ENCODE results near the gene GPRIN3.

The GPRIN3 gene

GRCh38 chr4:89245459-89245858 lies 62.1 kb downstream of the GPRIN3 start:
- FAIRE-seq (peak; percentile 86), DNase-seq (ENCODE audit: insufficient read length, low spot score) (no peak)
- no peak for TF ChIP-seq CTCF (IDR thresholded peaks at IDR 0.05; ENCODE audit: insufficient read depth, missing control alignments)

GRCh38 chr4:89243733-89244252 lies 63.8 kb downstream of the GPRIN3 start:
- no peak for TF ChIP-seq CTCF (IDR thresholded peaks at IDR 0.05; ENCODE audit: insufficient read depth, missing control alignments)

GRCh38 chr4:89242864-89243732 lies 64.5 kb downstream of the GPRIN3 start:
- DNase-seq (ENCODE audit: insufficient read length, low spot score) (no peak), FAIRE-seq (no peak)
- TF ChIP-seq CTCF (IDR thresholded peaks at IDR 0.05; ENCODE audit: insufficient read depth, missing control alignments): peak; percentile 5

More at GRCh38 chr4:89243733-89244252, 63.8 kb downstream of the GPRIN3 start:
- FAIRE-seq (peak; percentile 64), DNase-seq (ENCODE audit: insufficient read length, low spot score) (no peak)

- no peak for DNase-seq (ENCODE audit: insufficient read length, low spot score)
- peak; percentile 46 for FAIRE-seq
- TF ChIP-seq CTCF (IDR thresholded peaks at IDR 0.05; ENCODE audit: insufficient read depth, missing control alignments): no peak
Observed at GRCh38 chr4:89242216-89242615, 65.4 kb downstream of the GPRIN3 start.

- FAIRE-seq (no peak), DNase-seq (ENCODE audit: insufficient read length, low spot score) (no peak)
- no peak for TF ChIP-seq CTCF (IDR thresholded peaks at IDR 0.05; ENCODE audit: insufficient read depth, missing control alignments)
Observed at GRCh38 chr4:89230271-89230670, 77.3 kb downstream of the GPRIN3 start.

GRCh38 chr4:89226665-89227574 lies 80.7 kb downstream of the GPRIN3 start:
- FAIRE-seq (peak; percentile 95), DNase-seq (ENCODE audit: insufficient read length, low spot score) (no peak)
- TF ChIP-seq CTCF (IDR thresholded peaks at IDR 0.05; ENCODE audit: insufficient read depth, missing control alignments): peak; percentile 94
